ENCODE measurements around the gene ABCG1.
A peak's percentile ranks its signal among the peaks of the same experiment; 100 is the strongest.

The ABCG1 gene

DNA sequence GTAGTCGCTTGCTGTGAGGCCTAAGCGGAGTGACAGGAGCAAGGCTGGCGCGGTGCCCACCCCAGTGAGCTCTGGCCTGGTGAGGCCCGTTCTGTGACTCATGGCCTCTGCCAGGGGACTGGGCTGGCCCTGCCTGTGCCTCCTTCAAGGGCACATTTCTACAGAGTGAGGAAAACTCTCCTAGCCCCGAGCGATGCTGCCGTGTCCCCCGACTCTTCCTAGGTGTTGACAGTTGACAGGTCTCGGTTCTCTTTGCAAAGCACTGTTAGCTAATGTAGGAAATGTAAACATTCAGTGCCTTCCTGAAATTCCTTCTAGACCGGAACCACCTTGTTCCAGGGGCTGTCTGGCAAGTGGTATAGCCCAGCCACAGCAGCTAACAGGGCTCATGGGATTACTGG, 43.9 kb downstream of the ABCG1 start:
- DNase-seq (ENCODE audit: insufficient read length, low spot score) (peak; percentile 80), FAIRE-seq (no peak)
- TF ChIP-seq POLR2A (IDR thresholded peaks at IDR 0.05; ENCODE audit: low read depth, low read length) = no peak

GRCh38 chr21:42263591-42264131, 44.7 kb downstream of the ABCG1 start:
- no peak for TF ChIP-seq POLR2A (IDR thresholded peaks at IDR 0.05; ENCODE audit: low read depth, low read length)
- no peak for FAIRE-seq

GRCh38 chr21:42264245-42265195, 45.6 kb downstream of the ABCG1 start:
- FAIRE-seq = no peak
- TF ChIP-seq POLR2A (IDR thresholded peaks at IDR 0.05; ENCODE audit: low read depth, low read length) = no peak
- no peak for DNase-seq (ENCODE audit: insufficient read length, low spot score)

More at GRCh38 chr21:42263591-42264131, 44.7 kb downstream of the ABCG1 start:
- DNase-seq (ENCODE audit: insufficient read length, low spot score) = no peak

DNA sequence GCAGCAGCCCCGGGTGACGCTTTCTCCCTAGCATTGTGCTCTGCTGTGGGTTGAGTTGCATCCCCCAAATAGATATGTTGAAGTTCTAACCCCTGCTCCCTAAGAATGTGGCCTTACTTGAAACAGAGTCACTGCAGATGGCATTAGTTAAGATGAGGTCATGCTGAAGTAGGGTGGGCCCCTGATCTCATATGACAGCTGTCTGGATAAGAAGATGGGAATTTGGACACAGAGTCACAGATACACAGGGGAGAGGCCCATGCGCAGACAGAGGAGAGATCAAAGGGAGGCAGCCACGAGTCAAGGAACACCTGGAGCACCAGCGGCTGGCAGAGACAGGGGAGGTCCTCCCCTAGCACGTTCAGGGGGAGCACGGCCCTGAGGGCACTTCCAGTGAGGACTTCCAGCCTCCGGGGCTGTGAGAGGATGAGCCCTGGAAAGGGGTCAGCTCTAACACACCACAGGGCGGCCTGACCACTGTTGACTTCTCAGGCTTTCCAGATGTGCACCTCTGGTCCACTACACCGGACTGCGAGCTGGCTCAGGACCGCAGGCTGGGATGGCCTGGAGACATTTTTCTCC, 46.4 kb downstream of the ABCG1 start:
- TF ChIP-seq POLR2A (IDR thresholded peaks at IDR 0.05; ENCODE audit: low read depth, low read length) = no peak
- DNase-seq (ENCODE audit: insufficient read length, low spot score) (no peak), FAIRE-seq (no peak)

- DNase-seq (ENCODE audit: insufficient read length, low spot score) = no peak
- no peak for FAIRE-seq
- no peak for TF ChIP-seq POLR2A (IDR thresholded peaks at IDR 0.05; ENCODE audit: low read depth, low read length)
Measured at GRCh38 chr21:42266971-42267556, 48.1 kb downstream of the ABCG1 start.

DNA sequence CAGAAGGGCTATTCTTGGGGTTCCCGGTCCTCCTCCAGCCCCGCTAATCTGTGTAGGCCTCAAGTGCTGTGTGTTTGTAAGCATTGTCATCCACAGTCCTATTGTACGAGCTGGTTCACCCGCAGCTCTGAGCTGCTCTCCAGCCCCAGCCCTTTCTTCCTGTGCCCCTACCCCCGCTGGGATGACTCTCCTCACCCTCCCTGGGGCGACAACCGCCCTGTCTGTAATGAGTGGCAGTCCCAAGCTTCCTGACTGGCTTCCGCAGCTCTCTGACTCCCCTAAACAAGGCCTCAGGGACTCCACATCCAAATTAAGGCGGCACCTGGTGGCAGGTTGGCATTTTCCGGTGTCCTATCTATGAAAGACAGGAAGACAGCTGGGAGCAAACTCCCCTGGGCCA, 50.4 kb downstream of the ABCG1 start:
- no peak for TF ChIP-seq POLR2A (IDR thresholded peaks at IDR 0.05; ENCODE audit: low read depth, low read length)
- DNase-seq (ENCODE audit: insufficient read length, low spot score) = no peak
- no peak for FAIRE-seq

GRCh38 chr21:42271065-42271464, 52.1 kb downstream of the ABCG1 start:
- DNase-seq (ENCODE audit: insufficient read length, low spot score) (no peak), FAIRE-seq (no peak)
- TF ChIP-seq POLR2A (IDR thresholded peaks at IDR 0.05; ENCODE audit: low read depth, low read length) = no peak

DNA sequence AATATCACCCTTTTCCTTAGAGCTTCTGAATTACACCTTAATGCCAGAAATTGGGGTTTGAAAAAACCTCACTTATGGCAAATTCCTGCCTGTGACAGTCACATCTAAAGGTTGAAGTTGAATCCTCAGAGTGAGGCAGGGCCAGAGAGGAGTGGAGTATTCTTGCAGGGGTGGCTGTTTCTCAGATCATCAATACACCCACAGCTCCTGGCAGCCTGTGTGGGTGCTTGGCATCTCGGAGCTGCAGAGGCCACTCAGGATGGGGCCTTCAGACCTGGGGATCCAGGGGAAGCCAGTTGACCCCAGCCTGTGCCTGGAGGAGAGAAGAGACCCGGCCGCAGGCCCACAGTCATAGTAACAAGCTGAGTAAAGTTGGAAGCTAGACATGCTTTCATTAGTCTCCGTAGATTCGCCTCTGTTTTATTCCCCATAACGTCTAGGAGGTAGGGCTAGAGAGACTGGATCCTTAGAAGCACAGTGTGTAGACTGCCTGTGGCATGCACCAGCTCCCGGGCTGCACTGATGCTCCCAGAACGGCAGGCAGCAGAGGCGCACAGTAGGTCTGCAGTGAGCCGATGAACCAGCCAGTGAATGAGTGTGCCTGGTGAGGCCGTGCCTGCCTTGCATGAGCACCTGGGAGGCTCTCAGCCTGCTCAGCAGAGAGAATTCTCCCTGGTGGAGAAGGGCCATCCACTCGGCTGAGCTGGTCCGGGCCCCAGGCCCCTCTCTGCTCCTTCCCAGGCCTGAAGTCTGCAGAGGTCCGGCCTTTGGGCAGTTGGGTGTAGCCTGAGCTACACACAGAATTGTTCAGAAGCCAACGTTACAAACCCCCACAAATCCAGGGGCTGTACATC, 53.4 kb downstream of the ABCG1 start:
- TF ChIP-seq POLR2A (IDR thresholded peaks at IDR 0.05; ENCODE audit: low read depth, low read length) = no peak
- no peak for FAIRE-seq
- DNase-seq (ENCODE audit: insufficient read length, low spot score) = no peak

DNA sequence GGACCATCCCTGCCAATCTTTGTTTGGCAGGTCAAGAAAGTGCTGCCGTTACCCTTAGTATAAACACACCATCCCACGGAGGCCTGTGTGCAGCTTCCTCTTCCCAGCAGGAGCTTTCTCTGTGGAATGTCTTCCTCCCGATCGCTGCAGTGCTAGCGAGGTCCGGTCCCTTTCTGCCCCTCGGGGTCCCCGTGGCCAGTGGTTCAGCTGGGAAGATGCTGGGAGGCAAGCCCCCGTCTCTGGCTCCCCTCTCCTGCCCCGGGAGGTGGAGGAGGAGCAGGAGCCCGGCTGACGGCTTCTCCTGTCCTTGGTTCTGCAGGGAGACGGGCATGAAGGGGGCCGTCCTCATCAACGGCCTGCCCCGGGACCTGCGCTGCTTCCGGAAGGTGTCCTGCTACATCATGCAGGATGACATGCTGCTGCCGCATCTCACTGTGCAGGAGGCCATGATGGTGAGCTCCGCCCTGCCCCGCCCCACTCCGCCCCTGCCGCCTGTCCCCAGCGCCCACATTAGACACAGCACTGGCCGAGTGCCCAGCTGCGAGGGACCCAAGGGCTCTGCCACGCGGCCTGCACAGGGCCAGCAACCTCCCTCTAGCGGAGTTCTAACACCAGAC, 54.2 kb downstream of the ABCG1 start:
- FAIRE-seq = no peak
- no peak for TF ChIP-seq POLR2A (IDR thresholded peaks at IDR 0.05; ENCODE audit: low read depth, low read length)
- no peak for DNase-seq (ENCODE audit: insufficient read length, low spot score)

GRCh38 chr21:42276076-42276475, 57.1 kb downstream of the ABCG1 start:
- no peak for TF ChIP-seq POLR2A (IDR thresholded peaks at IDR 0.05; ENCODE audit: low read depth, low read length)
- DNase-seq (ENCODE audit: insufficient read length, low spot score) = no peak
- no peak for FAIRE-seq

GRCh38 chr21:42276526-42277154, 57.7 kb downstream of the ABCG1 start:
- no peak for FAIRE-seq
- no peak for DNase-seq (ENCODE audit: insufficient read length, low spot score)

DNA sequence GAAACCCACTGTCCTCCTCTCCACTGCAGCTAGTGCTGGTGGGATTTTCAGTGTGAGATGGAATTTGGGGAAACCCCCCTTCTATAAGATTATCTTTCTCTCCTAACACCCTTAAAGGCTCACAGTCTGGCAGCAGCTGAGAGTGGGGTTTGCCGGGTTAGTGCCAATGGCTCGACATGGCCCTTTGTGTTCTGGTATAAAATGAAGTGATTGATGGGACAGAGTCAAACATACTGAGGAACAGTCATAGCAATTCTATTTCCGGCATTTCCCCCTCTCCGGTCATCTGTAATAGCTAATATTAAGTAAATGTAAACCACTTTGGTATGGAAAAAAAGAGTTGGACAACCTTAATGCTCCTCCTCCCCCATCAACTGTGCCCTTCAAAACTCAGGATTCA, 58.7 kb downstream of the ABCG1 start:
- TF ChIP-seq POLR2A (IDR thresholded peaks at IDR 0.05; ENCODE audit: low read depth, low read length) = no peak
- no peak for FAIRE-seq

More at GRCh38 chr21:42276526-42277154, 57.7 kb downstream of the ABCG1 start:
- TF ChIP-seq POLR2A (IDR thresholded peaks at IDR 0.05; ENCODE audit: low read depth, low read length) = no peak

More for the DNA sequence above, 58.7 kb downstream of the ABCG1 start:
- no peak for DNase-seq (ENCODE audit: insufficient read length, low spot score)

Data from H54 (cell line).